Measurements from ENCODE around the gene ZNF775.

Gene ZNF775

DNA sequence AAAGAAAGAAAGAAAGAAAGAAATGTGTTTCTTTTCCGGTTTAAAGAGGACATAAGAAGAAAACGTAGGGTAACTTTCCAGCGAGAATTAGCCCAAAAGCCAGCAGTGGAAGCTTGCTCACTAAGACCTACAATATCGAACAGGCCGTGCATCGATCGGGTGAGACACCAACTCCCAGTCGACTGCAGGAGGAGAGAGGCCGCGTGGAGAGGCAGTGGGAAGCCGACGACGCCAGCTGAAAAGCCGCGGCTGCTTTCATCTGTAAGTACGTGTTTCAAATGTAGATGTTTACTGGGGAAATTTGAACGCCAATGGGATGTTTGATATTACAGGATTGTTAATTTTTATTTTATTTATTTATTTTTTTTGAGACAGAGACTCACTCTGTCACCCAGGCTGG lies 42.7 kb downstream of the ZNF775 start:
- TF ChIP-seq ISL1 (CRISPR knock-in tag; IDR thresholded peaks at IDR 0.05), result no peak
- TF ChIP-seq, protein P1, sequence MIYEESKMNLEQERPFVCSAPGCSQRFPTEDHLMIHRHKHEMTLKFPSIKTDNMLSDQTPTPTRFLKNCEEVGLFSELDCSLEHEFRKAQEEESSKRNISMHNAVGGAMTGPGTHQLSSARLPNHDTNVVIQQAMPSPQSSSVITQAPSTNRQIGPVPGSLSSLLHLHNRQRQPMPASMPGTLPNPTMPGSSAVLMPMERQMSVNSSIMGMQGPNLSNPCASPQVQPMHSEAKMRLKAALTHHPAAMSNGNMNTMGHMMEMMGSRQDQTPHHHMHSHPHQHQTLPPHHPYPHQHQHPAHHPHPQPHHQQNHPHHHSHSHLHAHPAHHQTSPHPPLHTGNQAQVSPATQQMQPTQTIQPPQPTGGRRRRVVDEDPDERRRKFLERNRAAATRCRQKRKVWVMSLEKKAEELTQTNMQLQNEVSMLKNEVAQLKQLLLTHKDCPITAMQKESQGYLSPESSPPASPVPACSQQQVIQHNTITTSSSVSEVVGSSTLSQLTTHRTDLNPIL (CRISPR knock-in tag; IDR thresholded peaks at IDR 0.05; ENCODE audit: low read depth), result no peak
- no peak for ATAC-seq

DNA sequence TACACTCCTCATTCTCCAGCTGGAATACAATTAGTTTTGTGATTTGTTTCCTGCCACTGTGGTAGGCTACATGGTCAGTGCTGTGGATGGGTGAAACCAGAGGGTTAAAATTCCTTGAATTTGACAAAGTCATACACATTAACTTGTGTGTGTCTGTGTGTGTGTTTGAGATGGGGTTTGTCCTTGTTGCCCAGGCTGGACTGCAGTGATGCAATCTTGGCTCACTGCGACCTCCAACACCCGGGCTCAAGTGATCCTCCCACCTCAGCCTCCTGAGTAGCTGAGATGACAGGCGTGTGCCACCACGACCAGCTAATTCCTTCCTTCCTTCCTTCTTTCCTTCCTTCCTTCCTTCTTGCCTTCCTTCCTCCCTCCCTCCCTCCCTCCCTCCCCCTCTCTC lies 46.5 kb downstream of the ZNF775 start:
- ATAC-seq, result no peak
- TF ChIP-seq, protein P2, sequence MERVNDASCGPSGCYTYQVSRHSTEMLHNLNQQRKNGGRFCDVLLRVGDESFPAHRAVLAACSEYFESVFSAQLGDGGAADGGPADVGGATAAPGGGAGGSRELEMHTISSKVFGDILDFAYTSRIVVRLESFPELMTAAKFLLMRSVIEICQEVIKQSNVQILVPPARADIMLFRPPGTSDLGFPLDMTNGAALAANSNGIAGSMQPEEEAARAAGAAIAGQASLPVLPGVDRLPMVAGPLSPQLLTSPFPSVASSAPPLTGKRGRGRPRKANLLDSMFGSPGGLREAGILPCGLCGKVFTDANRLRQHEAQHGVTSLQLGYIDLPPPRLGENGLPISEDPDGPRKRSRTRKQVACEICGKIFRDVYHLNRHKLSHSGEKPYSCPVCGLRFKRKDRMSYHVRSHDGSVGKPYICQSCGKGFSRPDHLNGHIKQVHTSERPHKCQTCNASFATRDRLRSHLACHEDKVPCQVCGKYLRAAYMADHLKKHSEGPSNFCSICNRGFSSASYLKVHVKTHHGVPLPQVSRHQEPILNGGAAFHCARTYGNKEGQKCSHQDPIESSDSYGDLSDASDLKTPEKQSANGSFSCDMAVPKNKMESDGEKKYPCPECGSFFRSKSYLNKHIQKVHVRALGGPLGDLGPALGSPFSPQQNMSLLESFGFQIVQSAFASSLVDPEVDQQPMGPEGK (CRISPR knock-in tag; IDR thresholded peaks at IDR 0.05; ENCODE audit: borderline replicate concordance), result no peak
- TF ChIP-seq ZNF8 (CRISPR knock-in tag; IDR thresholded peaks at IDR 0.05), result no peak
- TF ChIP-seq OSR1 (CRISPR knock-in tag; IDR thresholded peaks at IDR 0.05), result no peak
- no peak for TF ChIP-seq RARB (CRISPR knock-in tag; IDR thresholded peaks at IDR 0.05)
- no peak for TF ChIP-seq ZNF70 (CRISPR knock-in tag; IDR thresholded peaks at IDR 0.05)
- TF ChIP-seq ZFP3 (CRISPR knock-in tag; IDR thresholded peaks at IDR 0.05), result no peak
- TF ChIP-seq ZFP30 (CRISPR knock-in tag; IDR thresholded peaks at IDR 0.05), result no peak
- TF ChIP-seq, protein P1 (CRISPR knock-in tag; IDR thresholded peaks at IDR 0.05; ENCODE audit: low read depth), result no peak
- no peak for TF ChIP-seq PPARA (CRISPR knock-in tag; IDR thresholded peaks at IDR 0.05; ENCODE audit: borderline replicate concordance)

DNA sequence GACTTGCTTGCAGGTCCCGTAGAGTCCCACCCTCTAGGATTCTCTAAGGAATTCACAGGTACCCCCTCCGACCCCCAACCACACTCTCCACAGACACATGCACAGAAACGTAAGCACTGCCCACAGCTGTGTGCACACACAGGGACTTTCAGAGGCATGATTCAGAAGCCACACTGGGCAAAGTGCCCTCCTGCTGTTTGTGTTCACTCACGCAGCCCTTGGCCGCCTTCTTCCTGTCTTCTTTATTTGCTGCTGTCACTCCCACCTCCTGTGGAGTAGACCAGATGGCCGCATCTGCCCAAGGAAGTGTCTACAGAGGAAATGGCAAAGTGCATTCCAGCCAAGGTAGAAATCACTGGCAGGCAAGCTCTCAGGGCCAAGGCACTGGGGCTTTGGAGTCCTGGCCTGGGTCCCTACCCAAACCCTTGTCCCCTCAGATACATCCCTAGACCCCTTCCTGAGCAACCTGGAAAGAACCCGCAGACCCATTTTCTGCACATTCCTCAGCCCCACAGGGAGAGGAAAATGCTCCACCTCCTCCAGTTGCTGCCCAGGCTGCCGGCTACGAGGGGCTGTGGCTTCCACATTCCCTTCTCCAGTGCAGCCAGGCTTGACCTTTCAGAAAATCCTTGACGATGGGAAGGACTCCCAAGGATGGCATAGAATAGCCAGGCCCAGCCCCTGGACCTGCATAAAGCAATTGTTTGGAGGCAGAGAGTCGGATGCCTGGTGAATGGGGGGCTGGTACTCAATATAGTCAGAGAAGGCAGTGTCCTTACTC lies 49.7 kb downstream of the ZNF775 start:
- TF ChIP-seq TCF4 (CRISPR knock-in tag; IDR thresholded peaks at IDR 0.05; ENCODE audit: borderline replicate concordance), result no peak
- TF ChIP-seq ZFP30 (CRISPR knock-in tag; IDR thresholded peaks at IDR 0.05), result no peak
- TF ChIP-seq ZNF70 (CRISPR knock-in tag; IDR thresholded peaks at IDR 0.05), result no peak
- TF ChIP-seq, protein P2 (CRISPR knock-in tag; IDR thresholded peaks at IDR 0.05; ENCODE audit: borderline replicate concordance), result no peak
- no peak for TF ChIP-seq ESRRG (CRISPR knock-in tag; IDR thresholded peaks at IDR 0.05)
- TF ChIP-seq, protein P3, sequence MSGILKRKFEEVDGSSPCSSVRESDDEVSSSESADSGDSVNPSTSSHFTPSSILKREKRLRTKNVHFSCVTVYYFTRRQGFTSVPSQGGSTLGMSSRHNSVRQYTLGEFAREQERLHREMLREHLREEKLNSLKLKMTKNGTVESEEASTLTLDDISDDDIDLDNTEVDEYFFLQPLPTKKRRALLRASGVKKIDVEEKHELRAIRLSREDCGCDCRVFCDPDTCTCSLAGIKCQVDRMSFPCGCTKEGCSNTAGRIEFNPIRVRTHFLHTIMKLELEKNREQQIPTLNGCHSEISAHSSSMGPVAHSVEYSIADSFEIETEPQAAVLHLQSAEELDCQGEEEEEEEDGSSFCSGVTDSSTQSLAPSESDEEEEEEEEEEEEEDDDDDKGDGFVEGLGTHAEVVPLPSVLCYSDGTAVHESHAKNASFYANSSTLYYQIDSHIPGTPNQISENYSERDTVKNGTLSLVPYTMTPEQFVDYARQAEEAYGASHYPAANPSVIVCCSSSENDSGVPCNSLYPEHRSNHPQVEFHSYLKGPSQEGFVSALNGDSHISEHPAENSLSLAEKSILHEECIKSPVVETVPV (CRISPR knock-in tag; IDR thresholded peaks at IDR 0.05), result no peak
- no peak for TF ChIP-seq OSR1 (CRISPR knock-in tag; IDR thresholded peaks at IDR 0.05)
- no peak for TF ChIP-seq ARNTL (CRISPR knock-in tag; IDR thresholded peaks at IDR 0.05; ENCODE audit: borderline replicate concordance, low read depth)
- ATAC-seq, result peak; percentile 79

DNA sequence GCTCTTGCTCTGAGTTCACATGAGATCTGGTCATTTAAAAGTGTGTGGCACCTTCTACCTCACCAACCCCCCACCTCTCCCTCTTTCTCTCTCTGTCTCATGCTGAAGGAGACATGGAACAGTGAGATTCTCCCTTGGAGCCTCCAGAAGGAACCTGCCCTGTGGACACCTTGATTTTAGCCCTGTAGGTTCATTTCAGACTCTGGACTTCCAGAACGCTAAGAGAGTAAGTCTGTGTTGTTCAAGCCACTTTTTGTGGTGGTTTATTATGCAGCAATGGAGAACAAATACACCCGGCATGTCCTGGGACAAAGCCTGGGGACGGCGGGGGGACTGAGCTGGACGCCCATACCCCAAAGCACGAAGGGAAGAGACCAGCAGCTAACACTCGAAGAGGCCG lies 50.6 kb downstream of the ZNF775 start:
- no peak for ATAC-seq
- TF ChIP-seq, protein P1 (CRISPR knock-in tag; IDR thresholded peaks at IDR 0.05; ENCODE audit: low read depth), result no peak
- TF ChIP-seq, protein P3 (CRISPR knock-in tag; IDR thresholded peaks at IDR 0.05), result no peak
- TF ChIP-seq SNAI2 (CRISPR knock-in tag; IDR thresholded peaks at IDR 0.05), result no peak
